AG04449 (cell line): ENCODE data around the gene TNS4.
"Not testable (repeated sequence)": the region's sequence is repeated elsewhere in the genome, so short reads cannot be mapped to it uniquely, and the experiment has no call there.

Experiments used
- CTCF ChIA-PET: fragments of 350-600 bp; formaldehyde crosslinking; extraction: SDS; loops from one replicate; lab custom pipeline; 2021; ENCODE audit warnings: antibody characterized with exemption; lab: Yijun Ruan, JAX
- POLR2A ChIA-PET: fragments of 400-600, 350-600 bp; formaldehyde crosslinking; extraction: SDS; loops from one replicate; lab custom pipeline; 2020; ENCODE audit warnings: antibody characterized with exemption, inconsistent platforms; lab: Yijun Ruan, JAX
- DNase-seq: peaks from one replicate; pipeline ENCODE4 v3.0.0-alpha.2; 2010; ENCODE audit warnings: low read depth, low spot score
- H3K4me3 ChIP-seq: 2 replicates; pipeline ENCODE4 v1.5.1; 2011; ENCODE audit warnings: low read depth, mild to moderate bottlenecking, control low read depth, low read length
- CTCF ChIP-seq: IDR thresholded peaks from one replicate; pipeline ENCODE4 v1.5.1; 2011; ENCODE audit warnings: mild to moderate bottlenecking, moderate library complexity, low read length, control low read depth, inconsistent platforms; ENCODE audit not compliant: insufficient read depth; ENCODE audit errors: missing control alignments

Gene TNS4

GRCh38 chr17:40547079-40547784 lies 45.8 kb upstream of the TNS4 start:
- H3K4me3 ChIP-seq, result no peak overlapping the region
- ChIA-PET POLR2A (no interaction called here), CTCF (interaction anchor here (1.0 to 29.3 kb wide), 6 partner anchors 6 to 1116 kb away, joined by 3 to 562 read pairs (median 11); partner anchors contain the start of gene CCR7)
- DNase-seq, result no peak
- TF ChIP-seq CTCF, result no peak

GRCh38 chr17:40546497-40546896 lies 45.1 kb upstream of the TNS4 start:
- H3K4me3 ChIP-seq, POLR2A ChIA-PET, DNase-seq: not testable (repeated sequence)
- CTCF ChIA-PET, result interaction anchor here (1.0 to 29.3 kb wide), 4 partner anchors 5 to 95 kb away, joined by 3 to 562 read pairs (median 282); partner anchors contain the start of gene CCR7

- CTCF ChIA-PET, result interaction anchor here (1.0 to 29.3 kb wide), 5 partner anchors 9 to 131 kb away, joined by 3 to 562 read pairs (median 4); partner anchors contain the start of gene CCR7
- H3K4me3 ChIP-seq, result no peak overlapping the region
- POLR2A ChIA-PET, result no interaction called here
- DNase-seq, result no peak
- TF ChIP-seq CTCF, result no peak
Observed at GRCh38 chr17:40545660-40546059, 44.2 kb upstream of the TNS4 start.

- ChIA-PET POLR2A (interaction anchor here (0.6 to 1.2 kb wide), 2 partner anchors 9 to 75 kb away, joined by 3 to 7 read pairs; no protein-coding TSS in a partner anchor), CTCF (interaction anchor here (0.8 to 29.3 kb wide), 9 partner anchors 8 to 239 kb away, joined by 3 to 562 read pairs (median 6); partner anchors contain the start of genes CCR7, IGFBP4 and TOP2A)
- TF ChIP-seq CTCF, result no peak
- DNase-seq, result peak; percentile 88
- H3K4me3 ChIP-seq, result no peak overlapping the region
Observed at GRCh38 chr17:40542558-40543411, 41.4 kb upstream of the TNS4 start.

- ChIA-PET CTCF (interaction anchor here (1.0 to 29.3 kb wide), 7 partner anchors 9 to 180 kb away, joined by 3 to 562 read pairs (median 9); partner anchors contain the start of genes CCR7, IGFBP4 and TOP2A), POLR2A (interaction anchor here (0.6 to 1.2 kb wide), 2 partner anchors 10 to 74 kb away, joined by 3 to 7 read pairs; no protein-coding TSS in a partner anchor)
- no peak overlapping the region for H3K4me3 ChIP-seq
- TF ChIP-seq CTCF, result no peak
- DNase-seq, result no peak
Observed at GRCh38 chr17:40541873-40542557, 40.6 kb upstream of the TNS4 start.

GRCh38 chr17:40541060-40541872 lies 39.8 kb upstream of the TNS4 start:
- no peak overlapping the region for H3K4me3 ChIP-seq
- TF ChIP-seq CTCF, result no peak
- DNase-seq, result no peak
- CTCF ChIA-PET, result interaction anchor here (1.0 to 29.3 kb wide), 7 partner anchors 8 to 239 kb away, joined by 3 to 562 read pairs (median 9); partner anchors contain the start of genes CCR7, IGFBP4 and TOP2A
- POLR2A ChIA-PET, result no interaction called here
